H1 (cell line): ENCODE data around the gene CAPN14.

Source experiments
- CTCF ChIP-seq, 3 experiments: IDR thresholded peaks; 1 replicate in 2 of 3; 2 replicates in 1 of 3; pipeline versions ENCODE4 v1.5.1 to v1.6.1; 2011; ENCODE audit warnings: low read length in 3 of 3, mild to moderate bottlenecking in 3 of 3, inconsistent platforms in 2 of 3, low read depth in 1 of 3, moderate library complexity in 1 of 3; ENCODE audit not compliant: insufficient read depth in 1 of 3; ENCODE audit errors: control extremely low read depth in 1 of 3
- EP300 ChIP-seq, 2 experiments: IDR thresholded peaks; 1 replicate in 1 of 2; 2 replicates in 1 of 2; pipeline ENCODE4 v1.6.1; 2011 to 2012; ENCODE audit warnings: low read depth in 2 of 2, low read length in 2 of 2, mild to moderate bottlenecking in 2 of 2, borderline replicate concordance in 1 of 2, inconsistent platforms in 1 of 2, moderate library complexity in 1 of 2
- JUN ChIP-seq: IDR thresholded peaks from 2 replicates; pipeline ENCODE4 v1.6.1; 2011; ENCODE audit warnings: low read depth, mild to moderate bottlenecking, improper control_type of control experiment, low read length
- POLR2A ChIP-seq, 2 experiments: IDR thresholded peaks; 1 replicate in 1 of 2; 2 replicates in 1 of 2; pipeline ENCODE4 v1.6.1; 2011; ENCODE audit warnings: low read depth in 2 of 2, low read length in 2 of 2, mild to moderate bottlenecking in 2 of 2; ENCODE audit errors: control extremely low read depth in 1 of 2
- TAF1 ChIP-seq: IDR thresholded peaks from 2 replicates; pipeline ENCODE4 v1.6.1; 2011; ENCODE audit warnings: mild to moderate bottlenecking, low read depth, low read length
- YY1 ChIP-seq: IDR thresholded peaks from 2 replicates; pipeline ENCODE4 v1.6.1; 2011; ENCODE audit warnings: low read depth, mild to moderate bottlenecking, low read length
- TF ChIP-seq, protein P1 (sequence below): IDR thresholded peaks from 2 replicates; pipeline ENCODE4 v1.6.1; 2012; ENCODE audit warnings: low read length, inconsistent platforms

GRCh38 chr2:31258351-31258750, 41.0 kb upstream of the CAPN14 start:
- TF ChIP-seq JUN (no peak), CTCF (IDR thresholded peaks at IDR 0.05; ENCODE audit: control extremely low read depth in 1 of 3, insufficient read depth in 1 of 3, low read depth in 1 of 3, low read length in 3 of 3) (no peak), YY1 (no peak), TAF1 (no peak), POLR2A (IDR thresholded peaks at IDR 0.05; ENCODE audit: control extremely low read depth in 1 of 2, low read depth in 2 of 2, low read length in 2 of 2) (no peak), EP300 (IDR thresholded peaks at IDR 0.05; ENCODE audit: borderline replicate concordance in 1 of 2, low read depth in 2 of 2, low read length in 2 of 2) (no peak)
- TF ChIP-seq, protein P1, sequence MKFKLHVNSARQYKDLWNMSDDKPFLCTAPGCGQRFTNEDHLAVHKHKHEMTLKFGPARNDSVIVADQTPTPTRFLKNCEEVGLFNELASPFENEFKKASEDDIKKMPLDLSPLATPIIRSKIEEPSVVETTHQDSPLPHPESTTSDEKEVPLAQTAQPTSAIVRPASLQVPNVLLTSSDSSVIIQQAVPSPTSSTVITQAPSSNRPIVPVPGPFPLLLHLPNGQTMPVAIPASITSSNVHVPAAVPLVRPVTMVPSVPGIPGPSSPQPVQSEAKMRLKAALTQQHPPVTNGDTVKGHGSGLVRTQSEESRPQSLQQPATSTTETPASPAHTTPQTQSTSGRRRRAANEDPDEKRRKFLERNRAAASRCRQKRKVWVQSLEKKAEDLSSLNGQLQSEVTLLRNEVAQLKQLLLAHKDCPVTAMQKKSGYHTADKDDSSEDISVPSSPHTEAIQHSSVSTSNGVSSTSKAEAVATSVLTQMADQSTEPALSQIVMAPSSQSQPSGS, result no peak
